Hepatocyte (in vitro differentiated cells): Measurements from ENCODE around the gene DHCR24. TPM values are rescaled to one million over a fixed set of nuclear protein-coding genes. Genes with fewer than 3 reads are reported as not detected.

Experiments
- DNase-seq: peaks from one replicate; pipeline ENCODE4 v3.0.0-alpha.2; 2016; ENCODE audit warnings: low spot score
- H2AFZ ChIP-seq: fragments of 200-600 bp; sonication (generic); 2 replicates; pipeline ENCODE4 v1.6.0; 2016; ENCODE audit warnings: antibody characterized with exemption, mild to moderate bottlenecking
- H3K27ac ChIP-seq: fragments of 200-600 bp; sonication (generic); 2 replicates; pipeline ENCODE4 v1.5.1; 2016; ENCODE audit warnings: mild to moderate bottlenecking
- H3K27me3 ChIP-seq: fragments of 200-600 bp; sonication (generic); 2 replicates; pipeline ENCODE4 v1.6.1; 2016
- H3K36me3 ChIP-seq: fragments of 200-600 bp; sonication (generic); replicated peaks from 2 replicates; pipeline ENCODE4 v1.5.1; 2016; ENCODE audit warnings: low read depth; ENCODE audit not compliant: insufficient read depth
- H3K4me1 ChIP-seq: fragments of 200-600 bp; sonication (generic); 2 replicates; pipeline ENCODE4 v1.5.1; 2016; ENCODE audit warnings: mild to moderate bottlenecking, moderate library complexity; ENCODE audit not compliant: insufficient read depth
- H3K4me2 ChIP-seq: fragments of 200-600 bp; sonication (generic); 2 replicates; pipeline ENCODE4 v1.6.0; 2016
- H3K4me3 ChIP-seq: fragments of 200-600 bp; sonication (generic); 2 replicates; pipeline ENCODE4 v1.5.1; 2016; ENCODE audit warnings: mild to moderate bottlenecking
- H3K79me2 ChIP-seq: fragments of 200-600 bp; sonication (generic); 2 replicates; pipeline ENCODE4 v1.6.0; 2017; ENCODE audit warnings: mild to moderate bottlenecking
- H3K9me2 ChIP-seq: fragments of 200-600 bp; sonication (generic); replicated peaks from 2 replicates; pipeline ENCODE4 v1.6.0; 2017; ENCODE audit warnings: mild to moderate bottlenecking; ENCODE audit not compliant: insufficient read depth
- H3K9me3 ChIP-seq: fragments of 200-600 bp; sonication (generic); 2 replicates; pipeline ENCODE4 v1.5.1; 2016; ENCODE audit warnings: low read depth, mild to moderate bottlenecking
- H4K20me1 ChIP-seq: fragments of 200-600 bp; sonication (generic); 2 replicates; pipeline ENCODE4 v1.6.0; 2016; ENCODE audit warnings: mild to moderate bottlenecking; ENCODE audit not compliant: insufficient read depth, poor library complexity, severe bottlenecking
- EZH2 ChIP-seq: fragments of 200-600 bp; sonication (generic); IDR thresholded peaks from 2 replicates; pipeline ENCODE4 v1.6.1; 2016; ENCODE audit warnings: antibody characterized with exemption, mild to moderate bottlenecking, borderline replicate concordance
- EZH2phosphoT487 ChIP-seq: fragments of 200-600 bp; sonication (generic); IDR thresholded peaks from one replicate; pipeline ENCODE4 v1.6.1; 2018; ENCODE audit warnings: antibody characterized with exemption, mild to moderate bottlenecking, low read depth, moderate library complexity; ENCODE audit not compliant: unreplicated experiment, severe bottlenecking
- WGBS: methylation state at CpG from one replicate; pipeline ENCODE4 v1.1.6; 2016; ENCODE audit warnings: low lambda C conversion rate; ENCODE audit errors: missing lambda C conversion rate; 5-methylcytosine and 5-hydroxymethylcytosine counted together
- polyA plus RNA-seq: library from polyadenylated mRNA; unstranded; fragments of >200 nt; fragmentation: Nextera tagmentation; extraction: Ambion mirVana; gene quantifications from 2 replicates; pipeline ENCODE4 v1.2.1, GENCODE V29; 2016
- total RNA-seq: library from RNA; depleted of rRNA; stranded (reverse); fragments of >200 nt; gene quantifications from 2 replicates; pipeline ENCODE4 v1.2.3, GENCODE V29; 2014
- TF ChIP-seq, protein P1 (sequence below): fragments of 200-600 bp; sonication (generic); IDR thresholded peaks from 2 replicates; pipeline ENCODE4 v1.5.1; 2016; ENCODE audit warnings: antibody characterized with exemption, mild to moderate bottlenecking; ENCODE audit not compliant: poor library complexity

The DHCR24 gene
- total and polyA plus RNA-seq, 2 experiments from 2014 or later, result 282 to 318 TPM

DNA sequence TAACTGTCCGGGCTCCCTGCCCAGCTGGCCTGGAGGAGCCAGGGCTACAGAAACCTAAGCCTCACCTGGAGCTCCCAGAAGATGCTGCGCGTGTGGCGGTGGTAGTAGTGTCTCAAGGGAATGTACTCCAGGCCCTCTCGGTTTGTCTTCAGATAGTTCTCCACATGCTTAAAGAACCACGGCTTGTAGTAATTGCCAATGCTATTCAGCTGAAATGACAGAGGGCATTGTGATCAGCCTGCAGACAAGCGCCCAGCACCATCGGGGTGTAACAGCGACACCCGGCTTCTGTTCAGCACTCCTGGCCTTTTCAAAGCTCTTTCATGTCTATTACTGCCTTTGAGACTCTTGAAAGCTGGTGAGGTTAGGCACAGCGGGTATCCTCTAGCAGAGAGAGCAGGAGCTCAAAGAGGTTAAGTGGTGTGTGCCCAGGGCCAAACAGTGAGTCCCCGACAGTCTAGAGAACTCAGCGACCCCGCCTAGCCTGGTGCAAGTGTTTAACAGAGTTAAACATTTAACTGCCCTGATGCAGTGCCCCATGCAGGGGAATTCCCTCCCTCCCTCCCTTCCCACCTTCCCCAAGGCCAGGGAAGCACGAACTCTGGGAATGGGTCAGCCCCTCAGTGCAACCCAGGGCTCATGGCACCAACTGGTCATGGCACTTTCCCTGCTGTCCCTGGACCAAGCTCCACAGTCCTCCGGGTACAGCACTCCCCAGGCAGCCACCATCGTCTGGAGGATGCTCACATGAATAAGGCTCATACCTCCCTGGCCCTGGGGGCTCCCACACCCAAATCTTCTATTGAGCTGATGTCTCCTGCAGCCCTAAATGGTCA is 21.5 kb downstream of the DHCR24 start:
- TF ChIP-seq, protein P1, sequence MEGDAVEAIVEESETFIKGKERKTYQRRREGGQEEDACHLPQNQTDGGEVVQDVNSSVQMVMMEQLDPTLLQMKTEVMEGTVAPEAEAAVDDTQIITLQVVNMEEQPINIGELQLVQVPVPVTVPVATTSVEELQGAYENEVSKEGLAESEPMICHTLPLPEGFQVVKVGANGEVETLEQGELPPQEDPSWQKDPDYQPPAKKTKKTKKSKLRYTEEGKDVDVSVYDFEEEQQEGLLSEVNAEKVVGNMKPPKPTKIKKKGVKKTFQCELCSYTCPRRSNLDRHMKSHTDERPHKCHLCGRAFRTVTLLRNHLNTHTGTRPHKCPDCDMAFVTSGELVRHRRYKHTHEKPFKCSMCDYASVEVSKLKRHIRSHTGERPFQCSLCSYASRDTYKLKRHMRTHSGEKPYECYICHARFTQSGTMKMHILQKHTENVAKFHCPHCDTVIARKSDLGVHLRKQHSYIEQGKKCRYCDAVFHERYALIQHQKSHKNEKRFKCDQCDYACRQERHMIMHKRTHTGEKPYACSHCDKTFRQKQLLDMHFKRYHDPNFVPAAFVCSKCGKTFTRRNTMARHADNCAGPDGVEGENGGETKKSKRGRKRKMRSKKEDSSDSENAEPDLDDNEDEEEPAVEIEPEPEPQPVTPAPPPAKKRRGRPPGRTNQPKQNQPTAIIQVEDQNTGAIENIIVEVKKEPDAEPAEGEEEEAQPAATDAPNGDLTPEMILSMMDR, result no peak
- TF ChIP-seq EZH2phosphoT487, result no peak
- TF ChIP-seq EZH2, result no peak
- DNase-seq, result peak; percentile 56
- peak overlapping the region; percentile 42 for H3K4me2 ChIP-seq
- no peaks in the 10 kb centered on the region for H3K36me3 ChIP-seq
- no peaks in the 10 kb centered on the region for H3K9me2 ChIP-seq
- H4K20me1 ChIP-seq, result no peaks in the 10 kb centered on the region
- 85% methylated on average over 17 of the region's 17 CpGs for WGBS
- H3K27me3 ChIP-seq, result no peaks in the 10 kb centered on the region
- no peaks in the 10 kb centered on the region for H3K9me3 ChIP-seq
- peaks cover 24% of the 10 kb centered on the region for H3K79me2 ChIP-seq
- H3K27ac ChIP-seq, result peak overlapping the region; percentile 51
- H3K4me3 ChIP-seq, result no peak overlapping the region
- H2AFZ ChIP-seq, result no peak overlapping the region
- H3K4me1 ChIP-seq, result peaks cover 51% of the 10 kb centered on the region

DNA sequence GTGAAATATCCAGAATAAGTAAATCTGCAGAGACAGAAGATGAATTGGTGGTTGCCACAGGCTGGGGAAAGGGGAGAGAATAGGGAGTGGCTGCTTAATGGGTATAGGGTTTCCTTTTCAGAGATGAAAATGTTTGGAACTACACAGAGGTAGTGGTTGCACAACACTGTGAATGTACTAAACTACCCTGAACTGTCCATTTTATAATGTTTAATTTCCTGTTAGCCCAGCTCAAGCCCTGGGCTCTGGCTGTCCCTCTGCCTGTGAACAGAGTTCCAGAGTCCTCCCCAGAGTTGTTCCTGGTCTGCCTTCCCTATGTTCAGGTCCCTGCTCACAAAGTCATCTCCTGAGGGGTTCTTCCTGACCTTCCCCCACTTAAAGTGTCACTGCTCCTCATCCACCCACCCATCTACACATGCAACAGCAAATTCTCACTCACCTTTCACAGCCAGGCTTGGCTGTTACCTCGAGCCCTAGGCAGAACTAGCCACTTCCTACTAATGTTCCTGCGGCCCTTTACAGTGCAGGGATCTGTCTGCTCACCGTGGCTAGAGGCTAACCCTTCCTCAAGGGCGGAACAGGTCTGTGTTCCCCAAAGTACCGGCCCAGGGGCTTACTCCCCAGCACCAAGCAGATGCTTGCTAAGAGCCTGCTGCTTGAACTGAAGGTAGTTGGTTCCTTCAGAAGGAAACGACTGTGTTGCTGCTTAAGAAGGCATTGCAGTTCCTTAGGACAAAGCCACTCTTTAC is 22.4 kb downstream of the DHCR24 start:
- no peaks in the 10 kb centered on the region for H3K36me3 ChIP-seq
- peak overlapping the region; percentile 42 for H3K4me2 ChIP-seq
- H3K9me3 ChIP-seq, result no peaks in the 10 kb centered on the region
- no peaks in the 10 kb centered on the region for H3K9me2 ChIP-seq
- TF ChIP-seq EZH2 (no peak), EZH2phosphoT487 (no peak)
- TF ChIP-seq, protein P1, result no peak
- WGBS, result 83% methylated on average over 6 of the region's 6 CpGs
- H3K79me2 ChIP-seq, result peaks cover 27% of the 10 kb centered on the region
- no peak for DNase-seq
- H4K20me1 ChIP-seq, result no peaks in the 10 kb centered on the region
- no peak overlapping the region for H2AFZ ChIP-seq
- H3K4me3 ChIP-seq, result no peak overlapping the region
- H3K27me3 ChIP-seq, result no peaks in the 10 kb centered on the region
- peak overlapping the region; percentile 51 for H3K27ac ChIP-seq
- peaks cover 55% of the 10 kb centered on the region for H3K4me1 ChIP-seq

DNA sequence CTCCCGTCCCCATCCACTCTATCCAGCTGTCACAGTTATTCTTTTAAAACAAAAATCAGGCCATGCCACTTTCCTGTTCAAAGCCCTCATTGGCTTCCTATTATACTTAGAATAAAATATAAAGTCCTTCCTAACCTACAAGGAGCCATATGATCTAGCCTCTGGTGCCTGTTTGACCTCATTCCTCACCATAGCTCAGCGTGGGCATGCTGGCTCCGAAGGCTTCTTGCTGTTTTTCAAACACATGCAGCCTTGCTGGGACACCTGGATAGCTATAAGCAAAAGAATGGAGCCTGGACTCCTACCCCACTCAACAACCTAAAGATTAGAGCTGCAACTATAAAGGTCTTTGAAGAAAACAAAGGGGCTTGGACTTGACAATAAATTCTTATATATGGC is 23.7 kb downstream of the DHCR24 start:
- no peaks in the 10 kb centered on the region for H3K9me2 ChIP-seq
- H2AFZ ChIP-seq, result no peak overlapping the region
- TF ChIP-seq EZH2phosphoT487 (no peak), EZH2 (no peak)
- TF ChIP-seq, protein P1, result no peak
- peaks cover 27% of the 10 kb centered on the region for H3K79me2 ChIP-seq
- H3K36me3 ChIP-seq, result no peaks in the 10 kb centered on the region
- H3K4me1 ChIP-seq, result peaks cover 48% of the 10 kb centered on the region
- H3K4me3 ChIP-seq, result no peak overlapping the region
- 80% methylated on average over 3 of the region's 3 CpGs for WGBS
- H4K20me1 ChIP-seq, result no peaks in the 10 kb centered on the region
- no peak overlapping the region for H3K27ac ChIP-seq
- no peaks in the 10 kb centered on the region for H3K27me3 ChIP-seq
- DNase-seq, result no peak
- no peak overlapping the region for H3K4me2 ChIP-seq
- H3K9me3 ChIP-seq, result no peaks in the 10 kb centered on the region
